T-helper 2 cell treated with Interferon-gamma antibody and Interleukin-4, amounts not matched to agents 5 μg/mL and 100 μg/mL, for 36 hours (primary cell): ENCODE data around the gene CDC25B.

ENCODE experiments used
- DNase-seq: peaks from one replicate; pipeline ENCODE4 v3.0.0; 2021; ENCODE audit warnings: low spot score
- H3K27ac Mint-ChIP-seq: one replicate; pipeline ENCODE4 v1.8.0; 2021; ENCODE audit warnings: mild to moderate bottlenecking, mixed read lengths
- H3K27me3 Mint-ChIP-seq: one replicate; pipeline ENCODE4 v1.8.0; 2021; ENCODE audit warnings: low read depth, mixed read lengths
- H3K36me3 Mint-ChIP-seq: one replicate; pipeline ENCODE4 v1.8.0; 2021; ENCODE audit warnings: low read depth, mixed read lengths
- H3K4me1 Mint-ChIP-seq: one replicate; pipeline ENCODE4 v1.8.0; 2021; ENCODE audit warnings: low read depth, mixed read lengths
- H3K4me3 Mint-ChIP-seq: one replicate; pipeline ENCODE4 v1.8.0; 2022; ENCODE audit warnings: mild to moderate bottlenecking, moderate library complexity, mixed read lengths
- H3K9me3 Mint-ChIP-seq: one replicate; pipeline ENCODE4 v1.8.0; 2021; ENCODE audit warnings: mixed read lengths

The CDC25B gene

GRCh38 chr20:3795511-3796468, at the start of gene CDC25B:
Gene CDC25B (plus strand): TSS chr20:3796310. CDS start chr20:3796532, 222 bp downstream.
- peaks cover 48% of the 10 kb centered on the region for H3K36me3 Mint-ChIP-seq
- peak within 1 kb of the TSS; percentile 95 for H3K4me3 Mint-ChIP-seq
- H3K4me1 Mint-ChIP-seq, result peaks cover 30% of the 10 kb centered on the region
- no peaks in the 10 kb centered on the region for H3K9me3 Mint-ChIP-seq
- peak within 1 kb of the TSS; percentile 94 for H3K27ac Mint-ChIP-seq
- no peaks in the 10 kb centered on the region for H3K27me3 Mint-ChIP-seq
- peak; percentile 90 for DNase-seq

GRCh38 chr20:3747471-3747870, 48.6 kb upstream of the CDC25B start:
- H3K27ac Mint-ChIP-seq, result no peak overlapping the region
- H3K27me3 Mint-ChIP-seq, result peaks cover 8% of the 10 kb centered on the region
- peaks cover 11% of the 10 kb centered on the region for H3K4me1 Mint-ChIP-seq
- no peaks in the 10 kb centered on the region for H3K36me3 Mint-ChIP-seq
- H3K4me3 Mint-ChIP-seq, result no peak overlapping the region
- no peaks in the 10 kb centered on the region for H3K9me3 Mint-ChIP-seq
- no peak for DNase-seq

- no peaks in the 10 kb centered on the region for H3K9me3 Mint-ChIP-seq
- H3K4me1 Mint-ChIP-seq, result peaks cover 13% of the 10 kb centered on the region
- H3K27ac Mint-ChIP-seq, result no peak overlapping the region
- H3K27me3 Mint-ChIP-seq, result peaks cover 8% of the 10 kb centered on the region
- H3K4me3 Mint-ChIP-seq, result no peak overlapping the region
- H3K36me3 Mint-ChIP-seq, result no peaks in the 10 kb centered on the region
- no peak for DNase-seq
Observed at GRCh38 chr20:3748073-3748472, 48.0 kb upstream of the CDC25B start.

GRCh38 chr20:3749087-3749688, 46.9 kb upstream of the CDC25B start:
- H3K4me1 Mint-ChIP-seq, result peaks cover 15% of the 10 kb centered on the region
- no peak overlapping the region for H3K27ac Mint-ChIP-seq
- no peaks in the 10 kb centered on the region for H3K36me3 Mint-ChIP-seq
- H3K4me3 Mint-ChIP-seq, result no peak overlapping the region
- peaks cover 7% of the 10 kb centered on the region for H3K27me3 Mint-ChIP-seq
- no peaks in the 10 kb centered on the region for H3K9me3 Mint-ChIP-seq
- no peak for DNase-seq

- Mint-ChIP-seq H3K9me3 (no peaks in the 10 kb centered on the region), H3K27me3 (no peaks in the 10 kb centered on the region), H3K4me1 (peaks cover 7% of the 10 kb centered on the region), H3K36me3 (no peaks in the 10 kb centered on the region), H3K4me3 (no peak overlapping the region), H3K27ac (no peak overlapping the region)
- no peak for DNase-seq
Observed at GRCh38 chr20:3749689-3750531, 46.2 kb upstream of the CDC25B start.

- no peaks in the 10 kb centered on the region for H3K9me3 Mint-ChIP-seq
- peaks cover 4% of the 10 kb centered on the region for H3K4me1 Mint-ChIP-seq
- no peak overlapping the region for H3K4me3 Mint-ChIP-seq
- H3K27me3 Mint-ChIP-seq, result no peaks in the 10 kb centered on the region
- H3K36me3 Mint-ChIP-seq, result no peaks in the 10 kb centered on the region
- no peak overlapping the region for H3K27ac Mint-ChIP-seq
- DNase-seq, result no peak
Observed at GRCh38 chr20:3751305-3751674, 44.8 kb upstream of the CDC25B start.

GRCh38 chr20:3751675-3752385, 44.3 kb upstream of the CDC25B start:
- H3K4me1 Mint-ChIP-seq, result peaks cover 4% of the 10 kb centered on the region
- H3K27ac Mint-ChIP-seq, result no peak overlapping the region
- H3K9me3 Mint-ChIP-seq, result no peaks in the 10 kb centered on the region
- H3K4me3 Mint-ChIP-seq, result peak overlapping the region; percentile 11
- peak; percentile 51 for DNase-seq
- no peaks in the 10 kb centered on the region for H3K27me3 Mint-ChIP-seq
- peaks cover 1% of the 10 kb centered on the region for H3K36me3 Mint-ChIP-seq

- H3K27ac Mint-ChIP-seq, result no peak overlapping the region
- peaks cover 1% of the 10 kb centered on the region for H3K36me3 Mint-ChIP-seq
- no peak for DNase-seq
- peaks cover 4% of the 10 kb centered on the region for H3K4me1 Mint-ChIP-seq
- no peaks in the 10 kb centered on the region for H3K27me3 Mint-ChIP-seq
- H3K9me3 Mint-ChIP-seq, result no peaks in the 10 kb centered on the region
- H3K4me3 Mint-ChIP-seq, result peak overlapping the region; percentile 11
Observed at GRCh38 chr20:3752386-3752759, 43.7 kb upstream of the CDC25B start.

GRCh38 chr20:3753098-3753497, 43.0 kb upstream of the CDC25B start:
- Mint-ChIP-seq H3K4me3 (no peak overlapping the region), H3K27ac (no peak overlapping the region), H3K27me3 (no peaks in the 10 kb centered on the region), H3K36me3 (peaks cover 3% of the 10 kb centered on the region), H3K9me3 (no peaks in the 10 kb centered on the region), H3K4me1 (peaks cover 4% of the 10 kb centered on the region)
- peak; percentile 36 for DNase-seq

GRCh38 chr20:3753501-3754275, 42.4 kb upstream of the CDC25B start:
- no peak overlapping the region for H3K27ac Mint-ChIP-seq

GRCh38 chr20:3754276-3754630, 41.9 kb upstream of the CDC25B start:
- Mint-ChIP-seq H3K9me3 (no peaks in the 10 kb centered on the region), H3K4me3 (no peak overlapping the region), H3K27ac (no peak overlapping the region), H3K4me1 (peaks cover 4% of the 10 kb centered on the region), H3K36me3 (peaks cover 5% of the 10 kb centered on the region), H3K27me3 (no peaks in the 10 kb centered on the region)
- no peak for DNase-seq

More at GRCh38 chr20:3753501-3754275, 42.4 kb upstream of the CDC25B start:
- Mint-ChIP-seq H3K4me3 (no peak overlapping the region), H3K9me3 (no peaks in the 10 kb centered on the region), H3K27me3 (no peaks in the 10 kb centered on the region), H3K36me3 (peaks cover 5% of the 10 kb centered on the region), H3K4me1 (peaks cover 4% of the 10 kb centered on the region)
- DNase-seq, result no peak

- Mint-ChIP-seq H3K36me3 (peaks cover 5% of the 10 kb centered on the region), H3K27ac (no peak overlapping the region), H3K9me3 (no peaks in the 10 kb centered on the region), H3K27me3 (no peaks in the 10 kb centered on the region), H3K4me3 (no peak overlapping the region), H3K4me1 (peaks cover 4% of the 10 kb centered on the region)
- no peak for DNase-seq
Observed at GRCh38 chr20:3755269-3755668, 40.8 kb upstream of the CDC25B start.
